GM10266 (cell line): ENCODE measurements around the gene RBP5.
A peak's percentile ranks its signal among the peaks of the same experiment; 100 is the strongest.

Experiments used
- DNase-seq: peaks from one replicate; pipeline ENCODE4 v3.0.0; 2012; ENCODE audit errors: extremely low spot score
- TF ChIP-seq, protein P1 (sequence below): IDR thresholded peaks from 2 replicates; pipeline ENCODE4 v1.5.1; 2012; ENCODE audit warnings: mild to moderate bottlenecking, low read depth; ENCODE audit not compliant: control insufficient read depth, insufficient read depth; ENCODE audit errors: missing control alignments

Gene RBP5

DNA sequence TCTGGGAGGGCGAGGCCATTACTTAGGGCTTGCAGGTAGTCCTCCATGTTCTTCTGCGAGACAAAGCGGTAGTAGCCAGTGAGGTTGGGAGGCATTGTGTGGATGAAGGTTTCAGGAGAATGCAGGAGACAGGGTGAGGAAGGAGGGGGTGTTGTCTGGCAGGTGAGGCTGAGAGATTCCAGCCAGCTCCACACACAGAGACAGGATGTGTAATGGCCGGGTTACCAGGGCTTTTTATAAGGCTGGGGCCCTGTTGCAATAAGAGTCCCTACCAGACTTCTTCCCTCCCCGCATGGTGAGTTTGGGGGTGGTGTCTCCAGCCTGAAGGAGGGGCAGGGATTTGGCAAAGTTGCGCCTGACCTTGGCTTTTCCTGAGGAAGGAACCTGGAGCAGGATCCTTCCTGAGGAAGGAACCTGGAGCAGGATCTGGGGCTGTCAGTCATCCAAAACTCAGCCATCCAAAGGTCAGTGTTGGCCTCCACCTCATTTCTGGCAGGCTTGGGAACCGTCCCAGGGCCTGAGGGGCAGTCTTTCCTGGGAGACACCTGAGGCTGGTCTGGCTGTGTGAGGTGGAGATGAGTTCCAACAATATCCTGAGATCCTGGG, at the start of gene RBP5:
TSS of gene RBP5 (minus strand) at position 209 of the 606 bp plus-strand sequence. CDS start at position 95, 114 bp downstream.
- TF ChIP-seq, protein P1, sequence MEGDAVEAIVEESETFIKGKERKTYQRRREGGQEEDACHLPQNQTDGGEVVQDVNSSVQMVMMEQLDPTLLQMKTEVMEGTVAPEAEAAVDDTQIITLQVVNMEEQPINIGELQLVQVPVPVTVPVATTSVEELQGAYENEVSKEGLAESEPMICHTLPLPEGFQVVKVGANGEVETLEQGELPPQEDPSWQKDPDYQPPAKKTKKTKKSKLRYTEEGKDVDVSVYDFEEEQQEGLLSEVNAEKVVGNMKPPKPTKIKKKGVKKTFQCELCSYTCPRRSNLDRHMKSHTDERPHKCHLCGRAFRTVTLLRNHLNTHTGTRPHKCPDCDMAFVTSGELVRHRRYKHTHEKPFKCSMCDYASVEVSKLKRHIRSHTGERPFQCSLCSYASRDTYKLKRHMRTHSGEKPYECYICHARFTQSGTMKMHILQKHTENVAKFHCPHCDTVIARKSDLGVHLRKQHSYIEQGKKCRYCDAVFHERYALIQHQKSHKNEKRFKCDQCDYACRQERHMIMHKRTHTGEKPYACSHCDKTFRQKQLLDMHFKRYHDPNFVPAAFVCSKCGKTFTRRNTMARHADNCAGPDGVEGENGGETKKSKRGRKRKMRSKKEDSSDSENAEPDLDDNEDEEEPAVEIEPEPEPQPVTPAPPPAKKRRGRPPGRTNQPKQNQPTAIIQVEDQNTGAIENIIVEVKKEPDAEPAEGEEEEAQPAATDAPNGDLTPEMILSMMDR = no peak
- no peak for DNase-seq

GRCh38 chr12:7178481-7178880, 49.8 kb upstream of the RBP5 start:
- TF ChIP-seq, protein P1 = no peak

GRCh38 chr12:7176595-7176994, 47.9 kb upstream of the RBP5 start:
- TF ChIP-seq, protein P1 = no peak
- no peak for DNase-seq

More at GRCh38 chr12:7178481-7178880, 49.8 kb upstream of the RBP5 start:
- no peak for DNase-seq

GRCh38 chr12:7175493-7175892, 46.8 kb upstream of the RBP5 start:
- no peak for DNase-seq
- TF ChIP-seq, protein P1 = no peak

- DNase-seq = no peak
- TF ChIP-seq, protein P1 = no peak
Measured at GRCh38 chr12:7171854-7172253, 43.2 kb upstream of the RBP5 start.

GRCh38 chr12:7169951-7170350, 41.3 kb upstream of the RBP5 start:
- no peak for DNase-seq

DNA sequence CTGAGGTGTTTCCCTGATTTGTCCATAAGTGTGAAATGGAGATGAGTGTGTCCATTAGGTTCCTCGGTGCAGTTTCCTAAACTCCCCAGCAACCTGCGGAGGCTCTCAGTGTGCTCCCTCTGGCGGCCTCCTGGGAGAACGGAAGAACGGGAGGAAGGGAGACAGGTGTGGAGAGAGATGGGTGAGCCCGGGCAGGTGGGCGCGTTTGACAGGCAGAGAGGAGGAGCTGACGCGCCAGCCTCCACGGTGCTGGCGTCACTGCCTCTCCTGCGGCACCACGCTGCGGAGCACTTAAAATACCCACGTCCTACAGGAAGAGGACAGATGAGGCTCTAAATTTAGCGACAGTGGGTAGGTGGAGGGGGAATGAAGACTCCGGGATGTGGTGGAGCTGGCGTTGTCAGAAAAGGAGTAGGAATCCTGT, 34.0 kb upstream of the RBP5 start:
- no peak for DNase-seq

More at GRCh38 chr12:7169951-7170350, 41.3 kb upstream of the RBP5 start:
- TF ChIP-seq, protein P1 = no peak

More for the DNA sequence above, 34.0 kb upstream of the RBP5 start:
- TF ChIP-seq, protein P1 = peak; percentile 43
